H9 (cell line): ENCODE data around the gene GABRB1. TPM values are rescaled to one million over a fixed set of nuclear protein-coding genes. Genes with fewer than 3 reads are reported as not detected.

Experiments
- DNase-seq: peaks from one replicate; pipeline ENCODE4 v3.0.0-alpha.2; 2017
- H2AFZ ChIP-seq: one replicate; pipeline ENCODE4 v1.6.1; 2013; ENCODE audit warnings: mild to moderate bottlenecking, low read length, control low read depth, moderate library complexity
- H2AK5ac ChIP-seq: 2 replicates; pipeline ENCODE4 v1.6.1; 2013; ENCODE audit warnings: low read length, control low read depth, mixed read lengths; ENCODE audit not compliant: insufficient read length
- H2BK120ac ChIP-seq: one replicate; pipeline ENCODE4 v1.6.1; 2013; ENCODE audit warnings: low read depth, mild to moderate bottlenecking, low read length, control low read depth, inconsistent platforms; ENCODE audit not compliant: poor library complexity, severe bottlenecking
- H2BK12ac ChIP-seq: 2 replicates; pipeline ENCODE4 v1.6.1; 2013; ENCODE audit warnings: low read length, control low read depth, mixed read lengths, low read depth; ENCODE audit not compliant: insufficient read length
- H2BK15ac ChIP-seq: 2 replicates; pipeline ENCODE4 v1.6.1; 2013; ENCODE audit warnings: low read depth, low read length, control low read depth
- H2BK20ac ChIP-seq: one replicate; pipeline ENCODE4 v1.6.1; 2013; ENCODE audit warnings: low read depth, mild to moderate bottlenecking, low read length, control low read depth, inconsistent platforms; ENCODE audit not compliant: poor library complexity, severe bottlenecking
- H2BK5ac ChIP-seq: 2 replicates; pipeline ENCODE4 v1.6.1; 2013; ENCODE audit warnings: low read length, control low read depth, mixed read lengths; ENCODE audit not compliant: insufficient read length
- H3K14ac ChIP-seq: 2 replicates; pipeline ENCODE4 v1.6.1; 2013; ENCODE audit warnings: low read length, control low read depth; ENCODE audit not compliant: insufficient read depth
- H3K18ac ChIP-seq: 2 replicates; pipeline ENCODE4 v1.6.1; 2013; ENCODE audit warnings: low read depth, mild to moderate bottlenecking, mixed read lengths, low read length, control low read depth; ENCODE audit not compliant: insufficient read length
- H3K23ac ChIP-seq: 2 replicates; pipeline ENCODE4 v1.6.1; 2013; ENCODE audit warnings: low read length, control low read depth, mixed read lengths, low read depth; ENCODE audit not compliant: insufficient read length
- H3K23me2 ChIP-seq: 2 replicates; pipeline ENCODE4 v1.6.1; 2013; ENCODE audit warnings: low read depth, mild to moderate bottlenecking, mixed read lengths, low read length, control low read depth; ENCODE audit not compliant: insufficient read length, poor library complexity, severe bottlenecking
- H3K27ac ChIP-seq: 2 replicates; pipeline ENCODE4 v1.5.1; 2013; ENCODE audit warnings: low read length, control low read depth, mixed read lengths, low read depth; ENCODE audit not compliant: insufficient read length
- H3K27me3 ChIP-seq: 2 replicates; pipeline ENCODE4 v1.6.1; 2013; ENCODE audit warnings: low read length, control low read depth, inconsistent platforms; ENCODE audit not compliant: insufficient read depth
- H3K4ac ChIP-seq: 2 replicates; pipeline ENCODE4 v1.6.1; 2013; ENCODE audit warnings: low read depth, mild to moderate bottlenecking, control low read depth, inconsistent platforms, low read length, moderate library complexity
- H3K4me1 ChIP-seq: 2 replicates; pipeline ENCODE4 v1.6.1; 2013; ENCODE audit warnings: low read length, control low read depth, inconsistent platforms; ENCODE audit not compliant: insufficient read depth
- H3K4me2 ChIP-seq: 2 replicates; pipeline ENCODE4 v1.6.1; 2013; ENCODE audit warnings: low read length, control low read depth, mixed read lengths; ENCODE audit not compliant: insufficient read length, insufficient read depth
- H3K56ac ChIP-seq: 2 replicates; pipeline ENCODE4 v1.6.1; 2013; ENCODE audit warnings: low read depth, mild to moderate bottlenecking, mixed read lengths, low read length, control low read depth; ENCODE audit not compliant: insufficient read length
- H3K79me1 ChIP-seq: 2 replicates; pipeline ENCODE4 v1.6.1; 2013; ENCODE audit warnings: low read depth, mild to moderate bottlenecking, moderate library complexity, low read length, control low read depth, inconsistent platforms; ENCODE audit not compliant: insufficient read depth, poor library complexity, severe bottlenecking
- H3K79me2 ChIP-seq: 2 replicates; pipeline ENCODE4 v1.6.1; 2013; ENCODE audit warnings: low read length, control low read depth, inconsistent platforms; ENCODE audit not compliant: insufficient read depth
- H3K9ac ChIP-seq: 2 replicates; pipeline ENCODE4 v1.6.1; 2013; ENCODE audit warnings: low read length, control low read depth, mixed read lengths; ENCODE audit not compliant: insufficient read length; ENCODE audit errors: extremely low read depth
- H3K9me3 ChIP-seq: one replicate; pipeline ENCODE4 v1.6.1; 2013; ENCODE audit warnings: low read depth, low read length, inconsistent platforms; ENCODE audit not compliant: control insufficient read depth
- H3T11ph ChIP-seq: one replicate; pipeline ENCODE4 v1.6.1; 2013; ENCODE audit warnings: mild to moderate bottlenecking, low read length, control low read depth, inconsistent platforms
- H4K20me1 ChIP-seq: one replicate; pipeline ENCODE4 v1.6.1; 2013; ENCODE audit not compliant: control insufficient read depth, insufficient read length, insufficient read depth
- H4K5ac ChIP-seq: 2 replicates; pipeline ENCODE4 v1.6.1; 2013; ENCODE audit warnings: low read depth, mild to moderate bottlenecking, mixed read lengths, low read length, control low read depth; ENCODE audit not compliant: insufficient read length
- H4K8ac ChIP-seq: replicated peaks from 2 replicates; pipeline ENCODE4 v1.6.1; 2013; ENCODE audit warnings: low read length, control low read depth, mixed read lengths, low read depth; ENCODE audit not compliant: insufficient read length
- H4K91ac ChIP-seq: 2 replicates; pipeline ENCODE4 v1.6.1; 2013; ENCODE audit warnings: low read depth, mild to moderate bottlenecking, moderate library complexity, mixed read lengths, low read length, control low read depth; ENCODE audit not compliant: insufficient read length
- H3K27ac Mint-ChIP-seq, 3 experiments: 2 replicates in 2 of 3; 3 replicates in 1 of 3; pipeline ENCODE4 v1.8.0; 2020 to 2021; ENCODE audit warnings: mixed read lengths in 3 of 3, mild to moderate bottlenecking in 1 of 3, moderate library complexity in 1 of 3
- H3K27me3 Mint-ChIP-seq: 2 replicates; pipeline ENCODE4 v1.8.0; 2021; ENCODE audit warnings: low read depth, mild to moderate bottlenecking, moderate library complexity, mixed read lengths
- H3K36me3 Mint-ChIP-seq, 3 experiments: 2 replicates in 2 of 3; 3 replicates in 1 of 3; pipeline ENCODE4 v1.8.0; 2020 to 2021; ENCODE audit warnings: low read depth in 3 of 3, mixed read lengths in 3 of 3; ENCODE audit not compliant: insufficient read depth in 1 of 3
- H3K4me1 Mint-ChIP-seq, 2 experiments: 2 replicates each; pipeline ENCODE4 v1.8.0; 2020; ENCODE audit warnings: mixed read lengths in 2 of 2
- H3K4me3 Mint-ChIP-seq, 2 experiments: 2 replicates in 1 of 2; 3 replicates in 1 of 2; pipeline ENCODE4 v1.8.0; 2020 to 2021; ENCODE audit warnings: mild to moderate bottlenecking in 2 of 2, mixed read lengths in 2 of 2, moderate library complexity in 1 of 2
- H3K9me3 Mint-ChIP-seq, 2 experiments: 2 replicates in 1 of 2; 3 replicates in 1 of 2; pipeline ENCODE4 v1.8.0; 2020; ENCODE audit warnings: mild to moderate bottlenecking in 2 of 2, mixed read lengths in 2 of 2, moderate library complexity in 1 of 2
- WGBS: extraction: QIAGEN DNeasy Blood & Tissue Kit; methylation state at CpG from one replicate; pipeline ENCODE4 v1.1.7; 2013; ENCODE audit warnings: missing lambda C conversion rate, low lambda C conversion rate, mixed read lengths; ENCODE audit not compliant: insufficient read length; ENCODE audit errors: extremely low coverage; 5-methylcytosine and 5-hydroxymethylcytosine counted together
- total RNA-seq: library from RNA; stranded (reverse); gene quantifications from 2 replicates; pipeline ENCODE4 v1.2.1, GENCODE V29; 2021
- TF ChIP-seq, protein P1 (sequence below): fragments of 200-600 bp; sonication (generic); conservative IDR thresholded peaks from 3 replicates; pipeline ENCODE4 v1.8.0; 2021; ENCODE audit warnings: antibody characterized with exemption, mild to moderate bottlenecking

Gene GABRB1
- total RNA-seq, 1 experiment from 2014 or later: 0.39 TPM

DNA sequence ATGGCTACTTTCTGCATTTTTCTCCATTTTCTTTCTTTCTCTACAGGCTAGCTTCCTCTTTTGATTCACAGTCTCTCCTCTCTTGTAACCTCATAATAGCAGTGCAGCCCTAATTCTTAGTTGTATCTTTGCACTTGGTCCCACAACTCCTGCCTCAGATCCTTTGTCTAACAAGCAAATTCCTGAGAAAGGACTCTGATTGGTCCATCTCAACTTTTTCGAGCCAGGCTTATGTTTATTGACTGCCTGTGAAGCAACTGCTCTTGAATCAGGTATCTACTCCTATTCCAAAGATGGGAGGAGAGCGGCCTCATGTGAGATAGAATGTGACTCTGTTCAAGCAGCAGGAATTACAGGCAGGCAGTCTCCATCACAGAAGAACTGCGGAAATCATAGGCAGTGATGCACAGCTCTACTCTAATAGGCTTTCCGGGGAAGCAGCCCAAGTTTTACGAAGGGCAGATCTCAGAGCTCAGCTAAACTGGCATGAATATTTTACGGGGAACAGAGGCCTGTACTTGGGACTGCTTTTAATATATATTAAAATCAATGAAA, 123.5 kb downstream of the GABRB1 start:
- no peak overlapping the region for H3K27ac ChIP-seq
- H3K4me3 Mint-ChIP-seq: no peak overlapping the region
- H4K20me1 ChIP-seq: no peaks in the 10 kb centered on the region
- no peak overlapping the region for H2BK5ac ChIP-seq
- H2BK15ac ChIP-seq: no peak overlapping the region
- DNase-seq: no peak
- H3K4me2 ChIP-seq: no peak overlapping the region
- H3K79me2 ChIP-seq: no peaks in the 10 kb centered on the region
- H2BK12ac ChIP-seq: no peak overlapping the region
- H2BK120ac ChIP-seq: no peak overlapping the region
- no peak overlapping the region for H4K5ac ChIP-seq
- no CpG with 5 or more reads among the region's 6 CpGs for WGBS
- H3K9ac ChIP-seq: no peak overlapping the region
- H3K27me3 ChIP-seq: no peaks in the 10 kb centered on the region
- H2AFZ ChIP-seq: peak overlapping the region; percentile 65
- H3K4me1 ChIP-seq: peaks cover 3% of the 10 kb centered on the region; the same call in 1 of the 2 replicates
- H4K91ac ChIP-seq: no peak overlapping the region
- no peak overlapping the region for H3K23ac ChIP-seq
- no peaks in the 10 kb centered on the region for H3K79me1 ChIP-seq
- H3K9me3 ChIP-seq: no peaks in the 10 kb centered on the region
- no peak overlapping the region for H4K8ac ChIP-seq
- no peaks in the 10 kb centered on the region for H3K9me3 Mint-ChIP-seq
- TF ChIP-seq, protein P1, sequence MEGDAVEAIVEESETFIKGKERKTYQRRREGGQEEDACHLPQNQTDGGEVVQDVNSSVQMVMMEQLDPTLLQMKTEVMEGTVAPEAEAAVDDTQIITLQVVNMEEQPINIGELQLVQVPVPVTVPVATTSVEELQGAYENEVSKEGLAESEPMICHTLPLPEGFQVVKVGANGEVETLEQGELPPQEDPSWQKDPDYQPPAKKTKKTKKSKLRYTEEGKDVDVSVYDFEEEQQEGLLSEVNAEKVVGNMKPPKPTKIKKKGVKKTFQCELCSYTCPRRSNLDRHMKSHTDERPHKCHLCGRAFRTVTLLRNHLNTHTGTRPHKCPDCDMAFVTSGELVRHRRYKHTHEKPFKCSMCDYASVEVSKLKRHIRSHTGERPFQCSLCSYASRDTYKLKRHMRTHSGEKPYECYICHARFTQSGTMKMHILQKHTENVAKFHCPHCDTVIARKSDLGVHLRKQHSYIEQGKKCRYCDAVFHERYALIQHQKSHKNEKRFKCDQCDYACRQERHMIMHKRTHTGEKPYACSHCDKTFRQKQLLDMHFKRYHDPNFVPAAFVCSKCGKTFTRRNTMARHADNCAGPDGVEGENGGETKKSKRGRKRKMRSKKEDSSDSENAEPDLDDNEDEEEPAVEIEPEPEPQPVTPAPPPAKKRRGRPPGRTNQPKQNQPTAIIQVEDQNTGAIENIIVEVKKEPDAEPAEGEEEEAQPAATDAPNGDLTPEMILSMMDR: no peak
- H3T11ph ChIP-seq: no peak overlapping the region
- no peak overlapping the region for H3K56ac ChIP-seq
- H3K27ac Mint-ChIP-seq: no peak overlapping the region
- H3K23me2 ChIP-seq: no peaks in the 10 kb centered on the region
- H2BK20ac ChIP-seq: no peak overlapping the region
- peaks cover 5 to 8% of the 10 kb centered on the region in 2 experiments; a peak in 3 of 4 replicates for H3K4me1 Mint-ChIP-seq
- no peak overlapping the region for H3K14ac ChIP-seq
- H3K4ac ChIP-seq: no peak overlapping the region
- H2AK5ac ChIP-seq: no peak overlapping the region
- H3K27me3 Mint-ChIP-seq: no peaks in the 10 kb centered on the region
- no peaks in the 10 kb centered on the region for H3K36me3 Mint-ChIP-seq
- no peak overlapping the region for H3K18ac ChIP-seq
